GM21528 (cell line): Measurements from ENCODE around the gene VILL.

ENCODE experiments used
- ATAC-seq: cut with Tn5 transposase; IDR thresholded peaks from one replicate; pipeline ENCODE4 v1.9.1; 2021; ENCODE audit warnings: mild to moderate bottlenecking, moderate library complexity; ENCODE audit not compliant: unreplicated experiment, low FRiP score

The VILL gene

GRCh38 chr3:37997791-37998370 lies 7.3 kb downstream of the VILL start:
- ATAC-seq, result no peak

GRCh38 chr3:37999836-38000235 lies 9.2 kb downstream of the VILL start:
- no peak for ATAC-seq

- no peak for ATAC-seq
These were observed 9.8 kb downstream of the VILL start for GRCh38 chr3:38000242-38000916.

- ATAC-seq, result no peak
These were observed 10.4 kb downstream of the VILL start for GRCh38 chr3:38000965-38001455.

GRCh38 chr3:38001456-38002081 lies 11.0 kb downstream of the VILL start:
- no peak for ATAC-seq

GRCh38 chr3:38002291-38002876 lies 11.8 kb downstream of the VILL start:
- ATAC-seq, result no peak

- ATAC-seq, result no peak
These were observed 12.4 kb downstream of the VILL start for GRCh38 chr3:38002940-38003339.

- ATAC-seq, result no peak
These were observed 12.8 kb downstream of the VILL start for GRCh38 chr3:38003371-38003816.

- ATAC-seq, result no peak
These were observed 13.3 kb downstream of the VILL start for GRCh38 chr3:38003817-38004414.

GRCh38 chr3:38004415-38005075 lies 14.0 kb downstream of the VILL start:
- no peak for ATAC-seq

GRCh38 chr3:38005076-38006020 lies 14.8 kb downstream of the VILL start:
- ATAC-seq, result no peak

- no peak for ATAC-seq
These were observed 15.4 kb downstream of the VILL start for GRCh38 chr3:38006031-38006430.

- ATAC-seq, result no peak
These were observed 15.9 kb downstream of the VILL start for GRCh38 chr3:38006445-38006995.

- no peak for ATAC-seq
These were observed 17.1 kb downstream of the VILL start for GRCh38 chr3:38007754-38008090.

GRCh38 chr3:38008191-38008701 lies 17.7 kb downstream of the VILL start:
- ATAC-seq, result no peak

GRCh38 chr3:38008971-38009580 lies 18.5 kb downstream of the VILL start:
- ATAC-seq, result no peak

- ATAC-seq, result no peak
These were observed 19.4 kb downstream of the VILL start for GRCh38 chr3:38009807-38010591.

GRCh38 chr3:38011111-38011510 lies 20.5 kb downstream of the VILL start:
- no peak for ATAC-seq
